HG02623 (cell line): ENCODE results near the gene ATXN2.
"Not testable (repeated sequence)": the region's sequence is repeated elsewhere in the genome, so short reads cannot be mapped to it uniquely, and the experiment has no call there.

Source experiments
- ATAC-seq: cut with Tn5 transposase; IDR thresholded peaks from one replicate; pipeline ENCODE4 v1.9.1; 2021; ENCODE audit warnings: moderate library complexity; ENCODE audit not compliant: unreplicated experiment

The ATXN2 gene

DNA sequence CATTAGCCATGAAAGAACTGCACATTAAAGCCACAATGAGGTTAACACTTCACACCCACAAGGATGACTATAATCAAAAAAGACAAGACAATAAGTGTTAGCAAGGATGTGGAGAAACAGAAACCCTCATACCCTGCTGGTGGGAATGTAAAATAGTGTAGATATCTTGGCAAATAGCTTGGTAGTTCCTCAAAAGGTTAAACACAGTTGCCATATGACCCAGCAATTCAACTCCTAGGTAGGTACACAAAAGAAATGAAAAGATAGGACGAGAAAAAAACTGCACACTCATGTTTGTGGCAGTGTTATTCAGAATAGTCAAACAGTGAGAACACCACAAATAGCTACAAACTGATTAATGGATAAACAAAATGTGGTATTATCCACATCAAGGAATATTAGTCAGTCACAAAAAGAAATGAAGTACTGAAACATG, 93.5 kb downstream of the ATXN2 start:
- ATAC-seq = no peak

DNA sequence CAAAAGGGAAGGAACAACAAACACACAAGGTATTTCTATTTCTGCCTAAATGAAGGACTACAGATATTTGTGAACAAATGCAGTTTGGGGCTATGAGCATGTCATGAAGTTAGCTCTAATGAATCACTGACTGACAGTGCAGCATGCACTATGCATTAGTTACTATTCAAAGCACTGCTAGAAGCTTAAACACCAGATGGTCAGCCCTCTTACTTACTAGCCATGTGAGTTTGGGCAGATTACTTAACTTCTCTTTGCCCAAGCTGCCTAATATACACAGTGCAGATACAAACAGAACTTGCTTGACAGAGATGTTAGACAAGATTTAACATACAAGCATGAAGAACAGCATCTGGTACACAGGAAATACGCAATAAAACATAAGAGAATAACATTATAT, 96.0 kb downstream of the ATXN2 start:
- ATAC-seq = no peak

GRCh38 chr12:111494676-111495075, 104.4 kb downstream of the ATXN2 start:
- no peak for ATAC-seq

DNA sequence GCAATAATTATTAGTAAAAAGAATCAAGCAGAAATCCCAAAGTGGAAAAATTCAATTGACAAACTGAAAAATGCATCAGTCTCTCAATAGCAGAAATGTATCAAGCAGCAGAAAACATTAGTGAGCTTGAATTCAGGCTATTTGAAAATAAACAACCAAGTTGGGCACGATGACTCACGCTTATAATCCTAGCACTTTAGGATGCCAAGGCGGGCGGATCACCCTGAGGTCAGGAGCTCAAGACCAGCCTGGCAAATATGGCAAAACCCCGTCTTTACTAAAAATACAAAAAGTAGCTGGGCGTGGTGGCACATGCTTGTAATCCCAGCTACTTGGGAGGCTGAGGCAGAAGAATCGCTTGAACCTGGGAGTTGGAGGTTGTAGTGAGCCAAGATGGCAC, 106.1 kb downstream of the ATXN2 start:
- not testable (repeated sequence) for ATAC-seq

GRCh38 chr12:111488798-111489197, 110.3 kb downstream of the ATXN2 start:
- ATAC-seq = no peak

- no peak for ATAC-seq
Measured at GRCh38 chr12:111488271-111488670, 110.8 kb downstream of the ATXN2 start.

- no peak for ATAC-seq
Measured at GRCh38 chr12:111482462-111482861, 116.7 kb downstream of the ATXN2 start.

DNA sequence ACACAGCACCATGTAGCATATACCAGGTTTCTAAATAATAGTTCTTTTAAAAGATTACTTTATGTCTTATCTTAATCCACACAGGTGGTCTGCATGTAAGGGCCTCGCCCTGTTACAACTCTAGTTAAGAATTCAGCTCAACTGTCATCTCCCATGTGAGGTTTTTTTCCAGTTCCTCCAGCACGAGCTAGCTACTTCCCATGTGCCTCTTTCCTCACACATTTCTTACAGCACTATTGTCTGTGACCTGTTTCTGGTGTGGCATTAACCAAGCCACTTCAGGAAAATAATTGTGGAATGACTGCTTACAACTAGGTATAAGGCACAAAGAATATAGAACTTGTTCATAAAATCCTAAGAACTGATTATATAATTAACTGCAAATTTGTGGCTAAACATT, 127.9 kb downstream of the ATXN2 start:
- no peak for ATAC-seq

GRCh38 chr12:111469401-111469800, 129.7 kb downstream of the ATXN2 start:
- no peak for ATAC-seq

GRCh38 chr12:111467857-111468241, 131.3 kb downstream of the ATXN2 start:
- no peak for ATAC-seq

DNA sequence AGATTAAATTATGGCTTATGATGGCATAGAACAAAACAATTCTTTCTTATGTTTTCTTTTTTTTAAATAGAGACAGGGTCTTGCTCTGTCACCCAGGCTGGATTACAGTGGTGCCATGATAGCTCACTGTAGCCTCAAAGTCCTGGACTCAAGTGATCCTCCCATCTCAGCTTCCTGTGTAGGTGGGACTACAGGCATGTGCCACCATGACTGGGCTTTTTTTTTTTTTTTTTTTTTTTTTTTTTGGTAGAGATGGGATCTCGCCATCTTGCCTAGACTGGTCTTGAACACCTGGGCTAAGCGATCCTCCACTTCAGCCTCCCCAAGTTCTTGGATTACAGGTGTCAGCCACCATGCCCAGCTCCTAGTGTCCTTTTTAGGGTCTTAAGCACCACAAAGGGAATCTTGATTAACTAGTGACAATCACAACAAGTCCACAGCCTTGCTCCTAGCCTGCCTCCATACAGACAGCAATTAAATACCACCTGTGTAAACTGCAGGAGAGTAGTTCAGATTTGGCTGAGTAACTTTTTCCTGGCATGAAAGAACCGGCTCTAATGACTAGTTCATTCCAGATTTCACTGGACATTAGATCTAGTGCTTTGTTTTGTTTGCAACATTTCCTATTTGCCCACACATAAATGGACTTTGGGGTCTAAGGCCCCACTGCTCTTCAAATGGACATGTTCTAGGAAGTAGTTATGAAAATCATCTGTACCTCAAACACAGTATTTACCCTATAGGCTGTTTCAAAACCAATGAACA, 131.8 kb downstream of the ATXN2 start:
- no peak for ATAC-seq

DNA sequence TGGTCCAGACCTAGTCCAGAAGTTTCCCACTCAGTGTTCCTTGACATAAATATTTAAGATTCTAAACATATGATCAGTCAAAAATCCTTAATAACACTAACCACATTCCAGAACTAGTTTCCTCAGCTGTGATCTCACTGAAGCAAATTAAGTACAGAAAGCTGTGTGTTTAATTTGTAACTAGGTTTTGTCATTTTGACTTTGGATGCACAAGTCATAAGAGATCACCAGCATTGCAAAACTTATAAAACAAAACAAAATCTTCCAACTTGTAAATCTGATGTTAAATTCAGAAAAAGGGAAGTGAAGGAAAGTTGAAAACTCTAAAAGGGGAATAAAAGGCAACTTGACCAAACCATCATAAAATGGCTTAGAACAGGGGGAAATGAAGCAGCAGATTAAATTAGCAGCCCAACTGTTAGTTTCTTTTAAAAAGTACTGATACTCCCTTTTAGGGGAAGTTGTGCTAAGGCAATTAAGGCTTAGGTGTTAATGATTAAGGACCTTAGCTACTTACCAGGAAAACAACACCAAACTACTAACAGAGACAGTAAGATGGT, 136.8 kb downstream of the ATXN2 start:
- ATAC-seq = no peak

DNA sequence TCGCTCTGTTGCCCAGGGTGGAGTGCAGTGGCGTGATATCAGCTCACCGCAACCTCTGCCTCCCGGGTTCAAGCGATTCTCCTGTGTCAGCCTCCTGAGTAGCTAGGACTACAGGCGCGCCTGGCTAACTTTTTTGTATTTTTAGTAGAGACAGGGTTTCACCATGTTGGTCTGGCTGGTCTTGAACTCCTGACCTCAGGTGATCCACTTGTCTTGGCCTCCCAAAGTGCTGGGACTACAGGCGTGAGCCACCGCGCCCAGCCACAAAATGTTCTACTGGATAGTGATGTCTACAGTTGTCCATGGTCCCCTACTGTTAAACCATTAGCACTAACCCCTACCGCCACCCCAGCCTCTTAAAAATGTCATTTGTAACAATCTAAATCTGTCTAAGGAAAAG, 139.0 kb downstream of the ATXN2 start:
- ATAC-seq = not testable (repeated sequence)

DNA sequence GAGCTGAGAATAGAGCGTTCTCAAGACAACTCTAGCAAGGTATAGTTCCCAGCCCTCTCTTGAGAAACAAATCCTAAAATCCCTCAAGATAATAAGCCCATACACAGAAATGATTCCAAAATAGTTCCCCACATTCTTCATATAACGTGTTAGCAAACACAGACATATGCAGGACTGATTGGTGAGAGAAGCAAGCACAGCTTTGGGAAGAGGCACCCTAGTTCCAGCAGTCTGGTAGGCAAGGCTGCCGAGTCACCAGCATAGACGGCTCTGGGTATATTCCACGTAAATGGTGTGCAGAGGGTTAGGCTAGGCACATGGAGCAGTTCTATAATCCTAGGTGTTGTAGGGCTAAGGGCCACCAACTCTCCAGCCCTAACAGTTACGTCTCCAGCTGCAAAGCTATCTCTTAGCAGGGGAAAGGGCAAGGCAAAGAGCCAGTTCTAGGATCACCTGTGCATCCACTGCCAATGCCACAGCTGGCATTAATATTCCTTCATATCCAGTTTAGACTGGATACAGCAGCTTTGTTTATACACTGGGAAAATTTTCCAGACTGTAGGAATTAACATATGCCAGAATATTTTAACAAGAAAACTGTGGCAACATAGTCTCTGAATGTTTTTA, 140.5 kb downstream of the ATXN2 start:
- no peak for ATAC-seq

- no peak for ATAC-seq
Measured at GRCh38 chr12:111457577-111457976, 141.5 kb downstream of the ATXN2 start.

GRCh38 chr12:111457071-111457470, 142.0 kb downstream of the ATXN2 start:
- ATAC-seq = no peak

GRCh38 chr12:111455448-111456320, 143.4 kb downstream of the ATXN2 start:
- no peak for ATAC-seq

DNA sequence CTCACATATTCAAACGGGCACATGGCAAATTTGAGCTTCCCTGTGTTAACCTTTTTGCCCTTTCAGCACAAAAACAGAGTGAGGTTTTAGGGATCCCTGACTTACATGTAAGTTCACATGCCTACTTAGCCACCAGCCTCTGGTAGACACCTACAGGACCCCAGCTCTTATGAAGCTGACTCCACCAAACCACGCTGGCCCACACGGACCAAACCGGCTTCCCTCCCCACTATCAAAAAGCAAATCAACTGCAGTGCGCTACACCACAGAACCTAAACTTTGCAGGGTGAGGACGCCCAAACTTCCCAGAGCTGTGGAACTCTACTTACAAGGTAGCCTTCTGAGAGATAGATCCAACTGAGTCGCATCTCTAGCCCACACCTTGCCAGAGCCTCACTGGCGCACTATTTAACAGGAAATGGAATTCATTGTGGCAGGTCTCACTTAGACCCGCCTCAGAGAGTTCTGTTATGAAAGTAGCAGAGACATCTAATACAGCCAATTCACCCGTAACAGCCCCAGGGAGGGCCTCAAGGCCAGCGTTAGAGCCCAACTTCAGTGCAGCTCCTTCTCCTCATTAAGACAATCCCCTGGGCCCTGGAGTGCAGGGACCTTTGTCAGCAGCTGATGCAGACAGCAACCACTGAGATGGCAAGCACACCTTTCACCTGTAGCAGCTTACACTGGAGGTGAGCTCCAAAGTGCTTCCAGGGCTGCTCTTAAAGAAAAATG, 144.2 kb downstream of the ATXN2 start:
- ATAC-seq = no peak

DNA sequence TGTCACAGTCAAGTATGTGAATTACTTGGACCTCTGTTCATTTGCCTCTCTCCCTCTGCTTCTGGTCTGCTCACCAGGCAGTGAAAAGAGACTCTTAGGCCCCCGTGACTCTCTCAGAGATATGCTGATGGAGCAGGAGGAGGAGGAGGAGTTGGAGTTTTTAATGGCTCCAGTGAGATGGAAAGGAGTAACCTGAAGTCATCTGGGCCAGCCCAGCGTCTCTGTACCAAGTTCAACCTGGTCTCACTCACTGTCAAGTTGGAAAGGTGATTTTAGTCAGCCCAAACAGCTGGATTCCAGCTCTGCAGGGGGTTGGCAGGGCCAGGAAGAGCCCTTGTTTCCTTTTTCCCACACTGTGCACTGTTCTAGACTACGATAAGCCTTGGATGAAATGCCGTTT, 144.8 kb downstream of the ATXN2 start:
- ATAC-seq = no peak

GRCh38 chr12:111453071-111453989, 145.8 kb downstream of the ATXN2 start:
- no peak for ATAC-seq
